NCI-H2107 treated with DMSO at 0.1 percent for 48 hours (cell line): ENCODE results near the gene RUNX2.

Experiments used
- DNase-seq: peaks from one replicate; lab custom pipeline; 2025; ENCODE audit not compliant: unreplicated experiment; lab: John Stamatoyannopoulos, UW

The RUNX2 gene

DNA sequence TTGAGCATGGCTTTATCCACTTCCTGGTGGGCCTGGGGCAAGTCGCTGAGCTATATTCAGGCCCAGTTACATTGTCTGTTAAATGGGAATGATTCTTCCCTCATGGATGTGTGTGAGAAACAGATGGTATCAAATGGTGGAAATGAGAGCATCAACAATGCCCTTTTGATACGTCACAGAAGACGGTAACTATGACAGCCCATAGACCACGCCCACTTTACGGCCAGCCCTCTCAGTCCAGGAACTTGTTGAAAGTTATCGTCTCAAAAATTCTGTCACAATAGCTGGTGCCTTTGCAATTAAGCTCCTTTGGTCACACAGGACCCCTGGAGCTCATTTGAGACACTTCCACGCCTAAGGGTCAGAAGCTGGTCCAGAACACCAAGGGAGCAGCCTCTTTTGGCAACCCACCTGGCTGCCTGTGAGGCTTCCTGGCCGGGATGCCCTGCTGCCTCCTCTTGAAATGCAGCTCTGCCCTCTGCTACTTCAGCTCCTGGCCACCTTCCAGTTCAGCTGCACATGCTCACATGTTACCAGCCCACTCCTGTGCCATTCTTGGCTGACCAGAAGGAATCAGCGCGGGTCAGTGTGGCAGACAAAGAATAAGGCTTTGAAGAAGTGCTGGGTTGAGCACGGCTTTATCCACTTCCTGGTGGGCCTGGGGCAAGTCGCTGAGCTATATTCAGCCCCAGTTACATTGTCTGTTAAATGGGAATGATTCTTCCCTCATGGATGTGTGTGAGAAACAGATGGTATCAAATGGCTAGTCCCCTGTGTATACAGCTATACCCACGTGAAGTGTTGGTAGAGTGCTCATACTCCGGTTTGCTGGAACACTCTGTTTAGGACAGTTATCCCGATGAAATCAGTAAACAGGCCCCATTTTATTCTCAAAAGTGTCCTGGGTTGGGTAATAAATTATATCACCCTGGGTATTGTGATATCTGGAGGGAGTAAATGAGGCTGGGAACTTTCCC lies 248.8 kb downstream of the RUNX2 start:
- DNase-seq = no peak

DNA sequence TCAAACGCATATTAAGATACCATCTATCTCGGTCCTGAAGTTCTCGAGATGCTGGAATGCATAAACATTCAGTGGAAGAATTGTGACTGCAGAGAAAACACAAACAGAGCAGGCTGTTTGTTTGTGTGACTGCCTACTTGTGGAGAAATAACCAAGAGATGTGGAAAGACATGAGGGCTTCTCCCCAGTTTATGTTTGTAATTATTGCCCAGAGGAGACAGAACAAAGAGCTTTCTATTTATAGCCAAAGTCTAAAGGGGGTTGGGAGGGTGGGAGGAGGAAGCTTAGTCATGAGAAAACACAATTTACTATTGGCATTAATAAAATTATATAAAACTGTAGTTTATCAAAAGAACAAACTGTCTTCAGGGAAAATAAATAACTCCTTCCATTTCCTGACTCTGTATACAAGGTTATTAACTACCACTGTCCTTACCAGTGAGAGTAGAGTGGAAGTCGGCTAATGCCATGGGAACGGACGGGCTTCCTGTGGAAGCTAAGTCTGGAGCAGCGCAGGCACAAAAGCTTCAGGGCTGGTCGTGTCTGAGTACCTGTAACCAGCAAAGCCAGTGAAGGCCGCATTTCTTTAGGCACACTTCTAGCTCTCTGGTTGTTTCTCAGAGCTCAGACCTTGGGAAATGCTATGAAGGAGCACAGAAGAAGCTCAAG lies 249.8 kb downstream of the RUNX2 start:
- no peak for DNase-seq

DNA sequence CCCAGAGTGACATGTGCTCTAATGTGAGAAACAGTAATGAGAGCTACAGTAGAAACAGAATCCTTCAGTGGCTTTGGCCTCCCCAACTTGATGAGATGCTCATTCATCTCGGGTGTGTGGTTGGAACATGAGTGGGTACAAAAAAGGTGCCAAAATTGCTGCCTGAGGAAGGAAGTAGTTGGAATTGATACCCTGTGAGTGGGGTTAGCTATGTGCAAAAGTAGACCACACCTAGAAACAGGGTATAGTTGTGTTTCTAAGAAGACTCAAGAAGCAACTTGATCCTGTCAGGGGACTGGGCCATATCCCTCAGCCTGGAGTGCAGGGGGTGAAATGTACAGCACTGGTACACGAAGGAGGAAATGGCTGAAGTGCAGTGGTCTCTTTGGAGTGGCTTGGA lies 256.0 kb downstream of the RUNX2 start:
- no peak for DNase-seq

DNA sequence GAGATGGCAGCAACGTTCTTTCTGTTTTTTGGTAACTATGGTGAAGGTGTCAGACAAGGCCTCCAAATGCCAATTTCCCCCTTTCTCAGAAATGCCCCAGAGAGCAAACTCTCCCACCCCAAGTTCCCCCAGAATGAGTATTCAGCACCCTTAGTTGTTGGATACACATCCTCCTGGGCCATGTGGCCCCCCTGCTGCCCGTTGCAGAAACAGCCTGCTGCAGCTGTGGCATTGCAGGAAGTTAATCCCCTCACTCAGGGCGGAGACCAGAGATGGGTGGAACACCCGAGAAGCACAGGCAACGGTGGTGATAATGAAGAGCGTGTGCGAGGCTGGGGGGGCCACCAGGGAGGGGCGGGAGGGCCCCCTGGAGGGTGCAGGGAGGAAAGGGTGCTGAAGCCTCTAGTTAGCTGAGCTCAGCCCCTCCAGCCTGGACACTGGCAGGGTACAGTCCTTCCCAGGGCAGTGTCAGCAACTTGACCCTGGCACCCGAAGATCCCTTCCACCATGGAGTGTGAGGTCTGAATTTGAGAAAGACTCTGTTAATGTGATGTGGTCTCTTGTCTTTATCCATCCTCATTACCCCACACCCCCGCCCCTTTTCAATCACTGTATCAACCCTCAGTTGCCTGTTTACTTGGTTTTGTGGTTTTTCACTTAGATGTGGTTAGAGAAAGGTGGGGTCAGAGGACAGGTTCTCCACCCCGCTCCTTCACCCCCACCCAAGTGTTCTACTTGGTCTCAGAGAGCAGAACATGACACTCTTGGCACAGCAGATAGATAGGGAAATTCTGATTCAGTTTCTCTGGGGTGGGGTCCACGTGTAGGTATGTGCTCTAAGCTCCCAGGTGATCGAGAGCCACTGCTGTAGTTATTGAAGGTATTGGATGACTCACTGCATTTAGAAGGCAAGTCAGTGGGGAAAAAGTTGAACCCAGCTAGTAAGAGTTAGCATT lies 258.4 kb downstream of the RUNX2 start:
- no peak for DNase-seq

DNA sequence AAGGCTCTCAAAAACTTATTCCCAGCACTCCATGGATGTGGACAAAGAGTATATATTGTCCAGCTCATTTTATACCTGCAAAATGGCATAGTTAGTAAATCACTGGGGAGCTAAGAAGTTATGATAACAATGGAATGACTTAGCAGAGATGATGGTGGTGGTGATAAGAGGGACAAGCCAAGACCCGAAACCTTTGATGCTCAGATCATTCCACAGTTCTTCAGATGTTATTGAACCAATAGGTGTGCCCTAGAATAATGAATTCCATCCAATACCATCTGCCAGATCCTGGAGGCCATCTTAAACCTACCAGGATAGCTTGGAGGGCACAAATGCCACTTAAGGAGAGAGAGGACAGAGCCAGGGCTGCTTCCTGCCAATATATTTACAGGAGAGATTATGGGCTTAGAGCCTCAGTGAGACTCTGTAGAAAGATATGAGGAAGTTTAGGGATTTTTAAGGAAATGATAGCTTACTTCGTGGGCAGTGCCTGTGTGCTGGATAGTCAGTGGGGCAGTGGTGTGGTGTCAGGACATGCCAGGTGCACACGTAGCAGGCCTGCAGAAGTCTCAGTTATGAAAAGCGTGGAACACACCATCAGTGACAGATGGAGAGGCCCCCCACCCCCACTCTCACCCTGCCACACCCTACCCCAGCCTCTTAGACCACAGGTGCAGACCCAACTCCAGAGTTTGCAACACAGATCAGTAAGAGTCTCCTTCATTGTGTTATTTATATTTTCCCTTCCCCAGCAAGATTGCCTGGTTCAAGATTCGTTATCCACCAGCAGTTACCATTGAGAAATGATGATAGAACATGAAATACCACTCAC lies 259.3 kb downstream of the RUNX2 start:
- no peak for DNase-seq

DNA sequence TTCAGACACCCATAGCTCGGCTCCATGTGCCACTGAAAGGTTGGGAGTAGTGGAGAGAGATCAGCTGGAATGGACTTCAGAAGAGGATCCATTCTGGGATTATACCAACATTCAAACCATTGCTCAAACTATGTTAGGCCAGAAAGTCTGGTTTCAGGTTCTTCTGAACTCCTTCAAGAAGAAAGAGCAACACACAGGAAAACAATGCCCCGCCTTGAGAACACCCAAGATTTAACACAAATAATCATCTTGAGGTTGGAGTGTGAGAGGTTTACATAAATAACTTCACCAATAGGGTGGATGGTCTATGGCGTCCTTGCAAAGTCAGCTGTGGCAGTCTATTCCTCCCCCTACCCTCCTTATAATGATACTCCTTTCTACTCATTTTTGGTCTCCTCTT lies 261.2 kb downstream of the RUNX2 start:
- DNase-seq = no peak

DNA sequence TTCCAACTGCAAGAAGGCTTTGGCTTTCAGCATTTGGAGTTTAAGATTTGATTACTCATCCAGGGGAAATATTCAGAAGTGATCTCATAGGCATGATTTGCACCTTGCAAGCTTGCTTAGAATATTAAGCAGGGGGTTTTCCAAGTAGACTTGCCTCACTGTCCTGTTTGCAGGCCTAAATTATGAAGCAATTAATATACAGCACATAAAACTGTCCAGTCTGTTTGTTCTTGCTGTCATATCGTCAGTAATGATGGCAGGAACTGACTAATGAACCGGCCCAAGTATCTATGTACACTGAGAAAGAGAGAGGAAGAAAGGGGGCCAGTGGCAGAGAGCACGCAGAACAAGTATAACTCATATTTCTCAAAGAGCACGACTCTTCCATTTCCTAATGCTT lies 262.1 kb downstream of the RUNX2 start:
- DNase-seq = no peak

DNA sequence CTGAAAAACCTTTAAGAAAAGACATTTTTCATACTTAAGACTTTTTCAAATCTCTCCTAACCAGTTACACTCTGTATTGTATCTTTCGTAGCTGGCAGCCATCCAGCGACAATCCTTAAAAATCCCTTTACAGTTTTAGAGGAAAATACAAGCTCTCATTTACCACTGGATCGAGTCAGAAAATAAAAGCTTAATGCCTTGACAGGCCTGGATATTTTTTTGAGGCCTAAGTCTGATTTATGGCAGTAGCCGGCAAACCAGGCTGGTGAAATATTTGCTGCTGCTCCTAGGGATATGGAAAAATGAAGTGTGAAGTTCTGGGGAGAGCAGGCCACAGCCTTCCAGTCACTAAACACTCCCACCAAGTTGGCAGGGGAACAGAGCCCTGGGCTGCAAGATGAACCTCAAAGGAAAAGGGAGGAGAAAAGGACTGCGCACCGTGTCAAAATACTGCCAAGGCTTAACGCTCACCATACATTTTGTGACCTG lies 262.6 kb downstream of the RUNX2 start:
- no peak for DNase-seq

DNA sequence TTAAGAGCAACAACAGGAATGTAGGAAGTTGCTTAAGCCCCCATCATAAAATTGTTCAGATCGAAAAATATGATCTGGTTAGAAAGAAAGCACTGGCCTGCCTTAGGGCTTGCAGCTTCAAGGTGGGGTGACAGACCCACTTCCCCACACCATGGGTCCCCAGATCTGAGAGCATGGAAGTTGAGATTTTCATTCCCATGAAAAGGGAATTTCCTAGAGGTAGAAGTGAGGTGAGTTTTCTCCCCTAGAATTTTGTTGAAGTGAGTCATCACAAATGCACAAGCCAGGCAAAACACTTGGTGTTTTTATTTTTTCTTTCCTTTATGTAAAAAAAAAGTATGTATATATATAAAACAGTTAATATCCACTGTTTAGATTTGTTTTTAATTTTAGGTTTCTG lies 263.2 kb downstream of the RUNX2 start:
- no peak for DNase-seq

DNA sequence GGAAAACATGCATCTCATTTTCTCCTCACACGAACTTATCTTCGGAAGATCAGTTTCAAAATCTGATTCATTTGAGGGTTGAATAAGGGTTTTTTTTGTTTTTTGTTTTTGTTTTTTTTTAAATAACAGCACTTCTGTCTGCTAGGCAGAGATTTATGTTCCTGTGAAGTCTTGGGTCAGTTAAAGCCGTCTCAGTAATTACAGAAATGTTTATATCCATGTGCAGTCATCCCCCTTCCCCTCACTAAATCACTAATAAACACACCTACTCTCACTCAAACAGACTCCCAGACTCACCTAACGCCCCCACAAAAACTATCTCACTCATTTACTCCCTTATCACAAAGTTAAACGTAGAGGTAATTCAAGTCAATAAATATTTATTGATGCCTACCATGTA lies 263.8 kb downstream of the RUNX2 start:
- DNase-seq = no peak

DNA sequence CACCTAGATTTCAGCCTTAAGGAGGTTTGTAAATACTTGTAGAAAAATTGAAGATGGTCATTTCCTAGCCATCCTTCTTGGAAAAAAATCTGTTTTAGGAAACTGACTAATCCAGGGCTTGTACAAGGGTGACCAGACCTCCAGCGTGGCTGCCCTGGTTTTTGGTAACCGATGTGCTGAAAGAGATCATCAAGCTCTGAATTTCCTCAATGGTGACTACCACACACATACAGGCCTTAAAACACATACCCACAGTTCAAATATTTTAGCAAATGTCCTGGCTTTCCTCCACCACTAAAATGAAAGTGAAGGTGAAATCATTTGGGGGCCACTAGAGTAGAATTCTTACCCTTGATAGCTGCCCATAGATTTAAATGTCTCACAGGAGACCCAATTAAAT lies 264.9 kb downstream of the RUNX2 start:
- DNase-seq = no peak

DNA sequence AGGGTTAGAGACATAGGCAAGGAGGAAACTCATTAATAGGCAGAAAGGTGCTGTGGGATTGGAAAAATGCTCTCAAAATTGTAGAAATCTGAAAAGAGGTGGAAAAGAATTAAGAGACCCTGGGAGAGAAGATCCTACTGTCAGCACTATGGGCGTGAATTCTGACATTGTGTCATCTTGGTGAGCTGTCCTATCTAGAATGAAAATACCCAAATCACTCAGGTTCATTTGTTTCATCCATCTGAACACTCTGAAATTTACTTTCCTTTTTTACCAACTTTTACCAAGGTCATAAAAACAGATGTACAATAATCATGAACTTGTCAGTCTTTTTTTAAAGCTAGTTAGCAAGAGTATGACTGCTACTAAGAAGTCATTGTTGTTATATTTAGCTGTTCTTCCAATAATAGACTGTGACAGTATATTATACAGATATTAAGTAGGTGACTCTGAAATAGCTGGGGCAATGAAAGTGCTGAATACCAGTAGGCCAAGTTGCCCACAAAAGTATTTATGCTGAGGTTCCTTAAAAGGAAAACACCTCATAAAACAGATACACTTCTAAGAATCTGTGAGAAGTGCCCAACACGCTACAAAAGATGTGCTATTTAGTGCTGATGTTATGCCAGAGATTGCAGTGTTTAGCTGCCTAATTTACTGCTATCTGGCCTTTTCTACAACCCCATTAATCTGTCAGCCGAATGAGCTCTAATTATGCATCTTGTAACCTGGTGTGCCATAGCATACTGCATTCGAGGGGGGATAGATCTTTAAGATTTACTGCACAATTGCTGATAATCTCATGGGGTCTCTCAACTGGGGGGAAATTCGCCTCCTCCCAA lies 267.1 kb downstream of the RUNX2 start:
- DNase-seq = no peak

DNA sequence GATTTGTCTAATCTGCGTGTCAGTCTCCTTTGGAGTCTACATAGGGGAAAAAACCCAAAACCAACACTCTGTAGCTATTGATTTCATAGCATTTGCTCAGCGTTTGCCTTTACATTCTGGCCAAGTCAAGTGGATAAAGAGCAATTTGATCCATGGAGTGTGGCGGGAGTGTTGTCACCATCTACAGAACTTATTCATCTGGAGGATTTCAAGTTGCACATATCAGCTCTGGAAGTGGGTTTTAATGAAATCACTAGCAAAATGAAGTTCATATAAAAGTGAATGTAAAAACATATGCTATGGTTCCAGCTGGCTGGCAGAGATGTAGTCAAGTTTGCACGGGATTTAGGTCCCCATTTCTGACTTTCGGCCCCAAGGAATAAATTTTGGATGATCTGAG lies 269.3 kb downstream of the RUNX2 start:
- DNase-seq = no peak

DNA sequence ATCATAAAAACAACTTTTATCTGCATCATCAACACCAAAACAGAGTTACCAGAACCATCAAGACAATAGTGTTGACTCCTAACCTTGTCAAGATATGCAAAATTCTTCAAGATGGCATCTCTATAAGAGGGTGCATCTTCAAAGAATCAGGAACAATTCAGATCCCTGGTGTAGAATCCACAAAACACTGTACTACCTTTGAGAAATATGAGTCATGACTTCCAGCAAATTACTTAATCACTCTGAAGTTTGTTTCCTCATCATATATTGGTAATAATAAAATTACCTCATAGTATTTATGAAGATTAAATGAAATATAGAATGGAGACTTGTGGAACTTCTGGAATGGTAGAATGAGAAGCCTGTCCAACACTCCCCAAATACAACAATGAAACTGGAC lies 270.9 kb downstream of the RUNX2 start:
- no peak for DNase-seq

DNA sequence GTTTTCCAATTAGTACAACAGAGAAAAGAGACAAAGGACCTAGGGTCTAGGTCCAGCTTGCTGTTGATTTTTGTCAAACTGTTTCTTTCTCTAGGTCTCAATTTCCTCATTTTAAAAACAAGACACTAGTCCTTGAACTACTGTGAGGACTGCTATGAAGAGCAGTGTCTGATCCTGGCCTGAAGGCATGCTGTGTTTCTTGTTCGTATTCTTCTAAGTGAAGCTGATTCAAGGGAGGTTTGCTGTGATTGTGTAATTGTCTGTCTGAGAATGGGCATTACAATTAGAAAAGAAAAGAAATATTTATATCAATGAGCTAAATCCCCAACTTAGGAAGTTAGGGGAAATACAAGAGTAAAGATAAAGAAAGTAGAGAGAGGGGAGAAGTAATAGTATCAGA lies 277.8 kb downstream of the RUNX2 start:
- DNase-seq = no peak

DNA sequence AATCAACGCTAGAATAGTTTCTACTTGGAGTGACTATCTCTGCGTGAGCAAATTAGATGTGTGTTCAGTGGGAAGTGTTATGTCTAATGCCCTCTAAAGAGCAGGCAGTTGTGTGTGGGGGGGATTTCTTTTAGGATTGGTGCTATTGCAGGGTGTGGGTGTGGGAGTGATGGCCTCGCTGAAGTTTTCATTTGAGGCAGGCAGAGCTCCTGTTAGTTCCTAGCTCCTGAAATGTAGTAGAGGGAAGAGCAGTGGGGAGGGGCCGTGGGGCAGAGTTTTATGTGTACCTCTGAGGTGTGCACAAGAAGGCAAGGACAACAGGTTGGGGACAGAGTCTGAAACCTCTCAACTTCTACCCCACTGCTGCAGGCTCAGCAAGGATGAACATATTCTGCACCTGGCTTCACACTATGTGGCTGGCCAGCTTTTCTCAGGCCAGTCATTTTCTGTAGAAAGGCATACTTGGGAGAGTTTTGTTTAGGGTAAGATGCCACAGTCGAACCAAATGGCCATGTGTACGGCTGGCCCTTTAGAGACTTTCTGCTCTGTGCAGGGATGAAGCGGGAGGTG lies 278.8 kb downstream of the RUNX2 start:
- no peak for DNase-seq

DNA sequence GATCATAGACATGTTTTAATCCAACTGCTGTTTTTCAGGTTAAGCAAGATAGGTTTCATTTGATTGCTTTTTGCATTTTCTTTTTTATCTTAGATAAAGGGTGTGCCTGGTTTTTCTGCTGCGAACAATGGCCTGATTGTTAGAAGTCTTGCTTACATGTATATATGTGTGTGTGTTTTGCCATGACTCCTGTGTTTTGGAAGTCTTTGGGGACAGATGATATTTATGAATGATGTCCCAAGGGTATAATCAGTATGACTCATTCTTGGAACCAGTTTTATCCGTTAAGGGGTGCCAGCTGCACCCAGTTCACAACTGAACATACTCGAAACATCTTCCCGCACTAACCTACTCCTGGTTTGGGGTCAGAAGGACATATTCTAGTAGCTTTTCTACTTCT lies 279.7 kb downstream of the RUNX2 start:
- no peak for DNase-seq

DNA sequence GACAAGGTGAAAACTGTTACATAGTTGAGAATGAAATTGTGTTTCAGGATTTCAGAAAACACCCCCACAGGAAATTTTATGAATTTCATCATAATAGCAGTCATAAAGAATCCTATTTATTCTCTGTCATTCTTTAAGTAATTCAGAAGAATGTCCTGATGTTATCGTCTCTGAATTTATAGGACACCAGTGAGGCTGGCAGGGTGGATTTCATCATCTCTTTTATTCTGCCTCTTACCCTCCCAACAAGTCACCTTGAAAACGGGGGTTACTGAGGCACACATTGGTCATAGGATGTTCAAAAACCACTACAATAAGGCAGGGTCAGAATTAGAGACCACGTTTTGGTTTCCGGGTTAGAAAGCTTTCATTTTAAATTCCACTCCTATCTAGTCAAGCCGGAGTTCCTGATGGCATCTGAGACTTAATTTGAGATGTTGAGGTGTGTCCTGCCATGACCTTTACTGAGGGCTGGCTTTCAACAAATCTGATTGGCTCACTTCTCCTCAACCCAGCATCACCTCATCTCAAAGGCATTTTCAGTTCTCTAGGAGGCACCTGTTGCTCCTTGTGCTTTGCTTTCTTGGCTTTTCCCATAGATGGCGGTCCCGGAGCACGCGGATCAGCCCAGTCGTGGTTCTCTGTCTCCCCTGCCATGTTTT lies 280.3 kb downstream of the RUNX2 start:
- no peak for DNase-seq
